HepG2 (cell line): ENCODE data around the gene TBC1D22A. TPM values are rescaled to one million over a fixed set of nuclear protein-coding genes. Genes with fewer than 3 reads are reported as not detected.

ENCODE experiments used
- ATAC-seq: fragments of 200-7000 bp; cut with Tn5 transposase; 3 replicates; pipeline ENCODE4 v1.9.1; 2020; ENCODE audit warnings: mild to moderate bottlenecking, moderate library complexity
- BruUV-seq: library from RNA; stranded (reverse); fragments of 400-500 nt; replicated peaks from 2 replicates; lab custom pipeline; 2021; lab: Mats Ljungman, UMichigan
- CTCF ChIA-PET: fragments of 300-600 bp; formaldehyde crosslinking; extraction: SDS; loops from one replicate; lab custom pipeline; 2021; ENCODE audit warnings: low total read pairs, inconsistent platforms, low intra/inter-chr PET ratio; lab: Yijun Ruan, JAX
- POLR2A ChIA-PET: fragments of 350-600 bp; sonication (Branson Sonifier 250); formaldehyde crosslinking; loops from one replicate; lab custom pipeline; 2020; ENCODE audit warnings: antibody characterized with exemption, inconsistent platforms; lab: Yijun Ruan, JAX
- DNase-seq: peaks from one replicate; pipeline ENCODE4 v3.0.0-alpha.2; 2015; ENCODE audit warnings: low spot score
- FAIRE-seq: peaks from 3 replicates; lab custom pipeline; 2011; peaks lifted over from hg19 to GRCh38; lab: Jason Lieb, UNC
- H2AFZ ChIP-seq: one replicate; pipeline ENCODE4 v1.6.1; 2011; ENCODE audit warnings: low read length, inconsistent platforms
- H3K27ac ChIP-seq: fragments of 300-600 bp; 3 replicates; pipeline ENCODE4 v1.8.0; 2011; ENCODE audit warnings: mixed run types, mild to moderate bottlenecking, mixed read lengths, low read length, inconsistent platforms; ENCODE audit not compliant: insufficient read depth; ENCODE audit errors: extremely low read length
- H3K27me3 ChIP-seq, 2 experiments: fragments of 200-600 bp in 1 of 2; 2 replicates in 1 of 2; 3 replicates in 1 of 2; pipeline versions ENCODE4 v1.6.0 to v1.8.0; 2011; ENCODE audit warnings: low read length in 2 of 2, mild to moderate bottlenecking in 2 of 2, moderate library complexity in 2 of 2, inconsistent platforms in 1 of 2; ENCODE audit not compliant: insufficient read depth in 2 of 2, control insufficient read depth in 1 of 2
- H3K36me3 ChIP-seq, 2 experiments: fragments of 200-600 bp in 1 of 2; replicated peaks in 1 of 2; 2 replicates in 1 of 2; 3 replicates in 1 of 2; pipeline versions ENCODE4 v1.5.1 to v1.8.0; 2011; ENCODE audit warnings: low read length in 2 of 2, inconsistent platforms in 1 of 2; ENCODE audit not compliant: insufficient read depth in 2 of 2, control insufficient read depth in 1 of 2
- H3K4me1 ChIP-seq: 2 replicates; pipeline ENCODE4 v1.5.1; 2012; ENCODE audit warnings: low read length, inconsistent platforms; ENCODE audit not compliant: insufficient read depth
- H3K4me2 ChIP-seq: 2 replicates; pipeline ENCODE4 v1.6.0; 2011; ENCODE audit warnings: low read depth, low read length, inconsistent platforms
- H3K4me3 ChIP-seq, 3 experiments: fragments of 200-600 bp in 1 of 3; sonication (generic), shearing (Covaris generic) in 1 of 3; replicated peaks in 1 of 3; 2 replicates each; pipeline ENCODE4 v1.5.1; 2011 to 2016; ENCODE audit warnings: low read length in 3 of 3, inconsistent platforms in 2 of 3, low read depth in 2 of 3, mild to moderate bottlenecking in 2 of 3, control low read depth in 1 of 3, mixed read lengths in 1 of 3; ENCODE audit not compliant: insufficient read depth in 1 of 3
- H3K79me2 ChIP-seq: one replicate; pipeline ENCODE4 v1.6.1; 2011; ENCODE audit warnings: low read length, inconsistent platforms; ENCODE audit not compliant: insufficient read depth
- H3K9ac ChIP-seq: 2 replicates; pipeline ENCODE4 v1.6.0; 2011; ENCODE audit warnings: mild to moderate bottlenecking, low read depth, low read length, inconsistent platforms; ENCODE audit not compliant: insufficient read depth
- H3K9me3 ChIP-seq: 2 replicates; pipeline ENCODE4 v1.5.1; 2012; ENCODE audit warnings: mild to moderate bottlenecking, low read length
- H4K20me1 ChIP-seq: 2 replicates; pipeline ENCODE4 v1.6.0; 2011; ENCODE audit warnings: inconsistent platforms, mild to moderate bottlenecking, low read length, moderate library complexity; ENCODE audit not compliant: insufficient read depth
- CTCF ChIP-seq: sonication (generic); formaldehyde crosslinking; IDR thresholded peaks from 2 replicates; pipeline ENCODE4 v1.5.0; 2020; ENCODE audit warnings: mild to moderate bottlenecking, missing genetic modification reagents, moderate library complexity
- HINFP ChIP-seq: sonication (generic); formaldehyde crosslinking; IDR thresholded peaks from 2 replicates; pipeline ENCODE4 v1.4.0; 2020; ENCODE audit warnings: low read depth, mild to moderate bottlenecking, missing genetic modification reagents
- KAT2B ChIP-seq: fragments of 150-350 bp; IDR thresholded peaks from 2 replicates; pipeline ENCODE4 v1.6.1; 2014; ENCODE audit warnings: low read depth, low read length, borderline replicate concordance
- POLR2AphosphoS2 ChIP-seq: IDR thresholded peaks from 2 replicates; pipeline ENCODE4 v1.6.1; 2011; ENCODE audit warnings: low read depth, low read length, improper control_type of control experiment
- SMC3 ChIP-seq: IDR thresholded peaks from 2 replicates; pipeline ENCODE4 v1.6.1; 2011; ENCODE audit warnings: low read length, improper control_type of control experiment
- ZBTB38 ChIP-seq: sonication (generic); formaldehyde crosslinking; IDR thresholded peaks from 2 replicates; pipeline ENCODE4 v1.5.1; 2020; ENCODE audit warnings: mild to moderate bottlenecking, missing genetic modification reagents
- ZNF260 ChIP-seq: sonication (generic); formaldehyde crosslinking; IDR thresholded peaks from 2 replicates; pipeline ENCODE4 v1.4.0; 2020; ENCODE audit warnings: missing genetic modification reagents, low read depth, mild to moderate bottlenecking, borderline replicate concordance
- ZNF263 ChIP-seq: sonication (generic); formaldehyde crosslinking; IDR thresholded peaks from 2 replicates; pipeline ENCODE4 v1.4.0; 2020; ENCODE audit warnings: missing genetic modification reagents
- ZNF687 ChIP-seq: sonication (generic); formaldehyde crosslinking; IDR thresholded peaks from 2 replicates; pipeline ENCODE4 v1.5.1; 2020; ENCODE audit warnings: mild to moderate bottlenecking, missing genetic modification reagents, moderate library complexity
- WGBS: methylation state at CpG from one replicate; pipeline ENCODE4 v1.1.6; 2017; ENCODE audit warnings: low lambda C conversion rate; 5-methylcytosine and 5-hydroxymethylcytosine counted together
- in situ Hi-C: cut with HindIII; loops from 2 replicates; pipeline ENCODE4 v1.10.0; 2017; ENCODE audit warnings: low pct_unique_long_range_greater_than_20kb; ENCODE audit not compliant: extremely low pct_ligation_motif_present
- intact Hi-C: fragments of 100-400 bp; cut with micrococcal nuclease; formaldehyde crosslinking; loops from one replicate; pipeline ENCODE4 v1.10.0; 2022; ENCODE audit not compliant: unreplicated experiment
- polyA plus RNA-seq, 8 experiments: library from polyadenylated mRNA; depleted of rRNA in 3 of 8; stranded (reverse) in 7 of 8; unstranded in 1 of 8; fragments of >200 nt; fragmentation: Illumina TruSeq in 4 of 8; extraction: Trizol in 4 of 8; gene quantifications; 2 replicates each; pipeline versions ENCODE4 v1.2.1 to v1.2.3, GENCODE V29; 2011 to 2016; ENCODE audit warnings: low read depth in 4 of 8, missing spikeins in 1 of 8, mixed read lengths in 1 of 8; ENCODE audit not compliant: insufficient read depth in 1 of 8
- total RNA-seq, 5 experiments: library from RNA; depleted of rRNA; stranded (reverse); fragments of >200 nt; fragmentation: Illumina TruSeq; extraction: Trizol; gene quantifications; 2 replicates each; pipeline ENCODE4 v1.2.3, GENCODE V29; 2016; ENCODE audit warnings: low read depth in 1 of 5

TBC1D22A gene
- total and polyA plus RNA-seq, 2 of the 13 experiments (the other 11 are each of a cell fraction or from before 2014, with no cell fraction given): 17.3 to 18.0 TPM

GRCh38 chr22:46827136-46827780 lies 64.8 kb downstream of the TBC1D22A start (continued):
- TF ChIP-seq CTCF (CRISPR knock-in tag) (peak; percentile 66), KAT2B (no peak), ZNF687 (CRISPR knock-in tag) (peak; percentile 42), ZBTB38 (CRISPR knock-in tag) (peak; percentile 87)

- Histone ChIP-seq H3K36me3 (peaks cover 2 to 14% of the 10 kb centered on the region in 2 experiments; a peak in 4 of 5 replicates), H3K27ac (no peak overlapping the region), H2AFZ (no peak overlapping the region), H3K9me3 (no peaks in the 10 kb centered on the region), H3K9ac (no peak overlapping the region), H3K4me2 (no peak overlapping the region), H3K4me1 (peaks cover 21% of the 10 kb centered on the region), H3K27me3 (no peaks in the 10 kb centered on the region), H3K79me2 (peaks cover 17% of the 10 kb centered on the region), H4K20me1 (no peaks in the 10 kb centered on the region; the same call in 1 of the 2 replicates), H3K4me3 (no peak overlapping the region)
- in situ Hi-C loops (no loop called here), intact Hi-C loops (no loop called here)
- DNase-seq (no peak), ATAC-seq (peak; percentile 30; the same call in 1 of the 3 replicates), FAIRE-seq (no peak)
- ChIA-PET CTCF (interaction anchor here (1.9 kb wide), 1 partner anchor 29 kb away, joined by 7 read pairs; no protein-coding TSS in a partner anchor), POLR2A (interaction anchor here (0.7 kb wide), 1 partner anchor 66 kb away, joined by 3 read pairs; the partner anchor contains the start of gene TBC1D22A)
- 96% methylated on average over 9 of the region's 12 CpGs for WGBS
- BruUV-seq: no TSS peak
- TF ChIP-seq HINFP (CRISPR knock-in tag): no peak
- TF ChIP-seq ZNF260 (CRISPR knock-in tag): no peak
- no peak for TF ChIP-seq POLR2AphosphoS2
- TF ChIP-seq SMC3: peak; percentile 21; the same call in 1 of the 2 replicates
- peak; percentile 89 for TF ChIP-seq ZNF263 (CRISPR knock-in tag)
- peak; percentile 57 for TF ChIP-seq CTCF (CRISPR knock-in tag)
Observed at GRCh38 chr22:46827781-46828180, 65.3 kb downstream of the TBC1D22A start.
